ENCODE data around the gene TIMM8A.

- TF ChIP-seq, protein P1, sequence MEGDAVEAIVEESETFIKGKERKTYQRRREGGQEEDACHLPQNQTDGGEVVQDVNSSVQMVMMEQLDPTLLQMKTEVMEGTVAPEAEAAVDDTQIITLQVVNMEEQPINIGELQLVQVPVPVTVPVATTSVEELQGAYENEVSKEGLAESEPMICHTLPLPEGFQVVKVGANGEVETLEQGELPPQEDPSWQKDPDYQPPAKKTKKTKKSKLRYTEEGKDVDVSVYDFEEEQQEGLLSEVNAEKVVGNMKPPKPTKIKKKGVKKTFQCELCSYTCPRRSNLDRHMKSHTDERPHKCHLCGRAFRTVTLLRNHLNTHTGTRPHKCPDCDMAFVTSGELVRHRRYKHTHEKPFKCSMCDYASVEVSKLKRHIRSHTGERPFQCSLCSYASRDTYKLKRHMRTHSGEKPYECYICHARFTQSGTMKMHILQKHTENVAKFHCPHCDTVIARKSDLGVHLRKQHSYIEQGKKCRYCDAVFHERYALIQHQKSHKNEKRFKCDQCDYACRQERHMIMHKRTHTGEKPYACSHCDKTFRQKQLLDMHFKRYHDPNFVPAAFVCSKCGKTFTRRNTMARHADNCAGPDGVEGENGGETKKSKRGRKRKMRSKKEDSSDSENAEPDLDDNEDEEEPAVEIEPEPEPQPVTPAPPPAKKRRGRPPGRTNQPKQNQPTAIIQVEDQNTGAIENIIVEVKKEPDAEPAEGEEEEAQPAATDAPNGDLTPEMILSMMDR (IDR thresholded peaks at IDR 0.05), result no peak
- TF ChIP-seq POLR2A (IDR thresholded peaks at IDR 0.05), result no peak
These were observed 13.6 kb upstream of the TIMM8A start for GRCh38 chrX:101362116-101362515.

Measured in body of pancreas (tissue), 4 donors.